ENCODE measurements around the gene DCPS. TPM values are rescaled to one million over a fixed set of nuclear protein-coding genes. Genes with fewer than 3 reads are reported as not detected.

The DCPS gene
- total and polyA plus RNA-seq, 2 of the 4 experiments (the other 2 are of a cell fraction): 19.7 to 34.8 TPM

GRCh38 chr11:126338346-126339055 is 34.6 kb downstream of the DCPS start:
- Histone ChIP-seq H4K5ac (ENCODE audit: low read depth, low read length) (no peak overlapping the region), H3K27me3 (ENCODE audit: control insufficient read depth, insufficient read depth, low read length) (no peaks in the 10 kb centered on the region), H3K4me2 (ENCODE audit: low read depth, low read length) (no peak overlapping the region), H3K18ac (ENCODE audit: low read depth, low read length) (no peak overlapping the region), H3K4ac (ENCODE audit: low read depth, low read length) (no peak overlapping the region), H2AK5ac (ENCODE audit: low read depth, low read length) (no peak overlapping the region), H4K91ac (ENCODE audit: insufficient read depth, low read depth, low read length) (no peak overlapping the region), H3K4me1 (ENCODE audit: control insufficient read depth, insufficient read depth, low read length) (peaks cover 14% of the 10 kb centered on the region), H2BK20ac (ENCODE audit: low read depth, low read length) (no peak overlapping the region), H2AFZ (replicated peaks; ENCODE audit: low read length, poor library complexity) (no peak overlapping the region), H3K23ac (ENCODE audit: low read depth, low read length) (no peak overlapping the region), H2BK5ac (ENCODE audit: low read depth, low read length, poor library complexity, severe bottlenecking) (no peak overlapping the region), H3K27ac (ENCODE audit: insufficient read depth, low read length) (no peak overlapping the region), H2AK9ac (replicated peaks; ENCODE audit: low read depth, low read length, poor library complexity) (no peak overlapping the region), H4K8ac (ENCODE audit: low read depth in 2 of 2, low read length in 2 of 2) (no peak overlapping the region), H2BK15ac (ENCODE audit: low read depth, low read length) (no peak overlapping the region), H2BK120ac (ENCODE audit: low read depth, low read length) (no peak overlapping the region), H3K14ac (replicated peaks; ENCODE audit: low read depth, low read length) (no peak overlapping the region), H3K56ac (ENCODE audit: extremely low read depth, insufficient read depth, low read length) (no peak overlapping the region), H3K4me3 (ENCODE audit: insufficient read depth, low read depth, low read length) (no peak overlapping the region), H3K9ac (ENCODE audit: low read depth, low read length) (no peak overlapping the region), H4K20me1 (ENCODE audit: insufficient read depth, low read length) (peaks cover 4% of the 10 kb centered on the region; the same call in 1 of the 2 replicates), H3K36me3 (ENCODE audit: control insufficient read depth, insufficient read depth, low read length) (peaks cover 8% of the 10 kb centered on the region; the same call in 1 of the 2 replicates), H3K9me1 (ENCODE audit: insufficient read depth, low read length) (peaks cover 24% of the 10 kb centered on the region), H3K79me1 (ENCODE audit: low read depth in 1 of 2, low read length in 2 of 2) (peaks cover 0 to 13% of the 10 kb centered on the region in 2 experiments; a peak in 1 of 4 replicates), H3K9me3 (ENCODE audit: control insufficient read depth, insufficient read depth, low read length) (no peaks in the 10 kb centered on the region)
- no TSS peak for BruUV-seq (replicated peaks)
- TF ChIP-seq SMC3 (IDR thresholded peaks at IDR 0.05; ENCODE audit: low read depth, low read length) (no peak), RFX5 (IDR thresholded peaks at IDR 0.05; ENCODE audit: low read depth, low read length) (no peak), MAFK (IDR thresholded peaks at IDR 0.05; ENCODE audit: low read depth, low read length) (no peak), MXI1 (IDR thresholded peaks at IDR 0.05; ENCODE audit: borderline replicate concordance, low read depth, low read length) (no peak), CEBPB (IDR thresholded peaks at IDR 0.05; ENCODE audit: low read depth, low read length) (no peak), BHLHE40 (IDR thresholded peaks at IDR 0.05; ENCODE audit: low read depth, low read length) (no peak), FOS (IDR thresholded peaks at IDR 0.05; ENCODE audit: low read depth, low read length) (no peak), MAZ (IDR thresholded peaks at IDR 0.05; ENCODE audit: borderline replicate concordance, low read depth, low read length) (no peak), RAD21 (IDR thresholded peaks at IDR 0.05; ENCODE audit: low read length) (no peak), RCOR1 (IDR thresholded peaks at IDR 0.05; ENCODE audit: insufficient replicate concordance, low read length) (no peak), CHD1 (IDR thresholded peaks at IDR 0.05; ENCODE audit: low read depth, low read length) (no peak), NFE2L2 (IDR thresholded peaks at IDR 0.05; ENCODE audit: low read depth, low read length) (no peak), POLR2A (IDR thresholded peaks at IDR 0.05; ENCODE audit: low read depth, low read length) (no peak)
- TF ChIP-seq, protein P1, sequence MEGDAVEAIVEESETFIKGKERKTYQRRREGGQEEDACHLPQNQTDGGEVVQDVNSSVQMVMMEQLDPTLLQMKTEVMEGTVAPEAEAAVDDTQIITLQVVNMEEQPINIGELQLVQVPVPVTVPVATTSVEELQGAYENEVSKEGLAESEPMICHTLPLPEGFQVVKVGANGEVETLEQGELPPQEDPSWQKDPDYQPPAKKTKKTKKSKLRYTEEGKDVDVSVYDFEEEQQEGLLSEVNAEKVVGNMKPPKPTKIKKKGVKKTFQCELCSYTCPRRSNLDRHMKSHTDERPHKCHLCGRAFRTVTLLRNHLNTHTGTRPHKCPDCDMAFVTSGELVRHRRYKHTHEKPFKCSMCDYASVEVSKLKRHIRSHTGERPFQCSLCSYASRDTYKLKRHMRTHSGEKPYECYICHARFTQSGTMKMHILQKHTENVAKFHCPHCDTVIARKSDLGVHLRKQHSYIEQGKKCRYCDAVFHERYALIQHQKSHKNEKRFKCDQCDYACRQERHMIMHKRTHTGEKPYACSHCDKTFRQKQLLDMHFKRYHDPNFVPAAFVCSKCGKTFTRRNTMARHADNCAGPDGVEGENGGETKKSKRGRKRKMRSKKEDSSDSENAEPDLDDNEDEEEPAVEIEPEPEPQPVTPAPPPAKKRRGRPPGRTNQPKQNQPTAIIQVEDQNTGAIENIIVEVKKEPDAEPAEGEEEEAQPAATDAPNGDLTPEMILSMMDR (conservative IDR thresholded peaks at IDR 0.05; ENCODE audit: low read depth, low read length): no peak
- TF ChIP-seq, protein P2, sequence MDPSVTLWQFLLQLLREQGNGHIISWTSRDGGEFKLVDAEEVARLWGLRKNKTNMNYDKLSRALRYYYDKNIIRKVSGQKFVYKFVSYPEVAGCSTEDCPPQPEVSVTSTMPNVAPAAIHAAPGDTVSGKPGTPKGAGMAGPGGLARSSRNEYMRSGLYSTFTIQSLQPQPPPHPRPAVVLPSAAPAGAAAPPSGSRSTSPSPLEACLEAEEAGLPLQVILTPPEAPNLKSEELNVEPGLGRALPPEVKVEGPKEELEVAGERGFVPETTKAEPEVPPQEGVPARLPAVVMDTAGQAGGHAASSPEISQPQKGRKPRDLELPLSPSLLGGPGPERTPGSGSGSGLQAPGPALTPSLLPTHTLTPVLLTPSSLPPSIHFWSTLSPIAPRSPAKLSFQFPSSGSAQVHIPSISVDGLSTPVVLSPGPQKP (IDR thresholded peaks at IDR 0.05; ENCODE audit: borderline replicate concordance, low read depth, low read length): no peak
- TF ChIP-seq, protein P3, sequence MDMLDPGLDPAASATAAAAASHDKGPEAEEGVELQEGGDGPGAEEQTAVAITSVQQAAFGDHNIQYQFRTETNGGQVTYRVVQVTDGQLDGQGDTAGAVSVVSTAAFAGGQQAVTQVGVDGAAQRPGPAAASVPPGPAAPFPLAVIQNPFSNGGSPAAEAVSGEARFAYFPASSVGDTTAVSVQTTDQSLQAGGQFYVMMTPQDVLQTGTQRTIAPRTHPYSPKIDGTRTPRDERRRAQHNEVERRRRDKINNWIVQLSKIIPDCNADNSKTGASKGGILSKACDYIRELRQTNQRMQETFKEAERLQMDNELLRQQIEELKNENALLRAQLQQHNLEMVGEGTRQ (IDR thresholded peaks at IDR 0.05; ENCODE audit: low read depth, low read length): no peak
- ChIA-PET POLR2A (ENCODE audit: unreplicated experiment) (no interaction called here), CTCF (no interaction called here)
- DNase-seq: no peak
- WGBS, 2 experiments (ENCODE audit: extremely low coverage in 2 of 2, insufficient read length in 1 of 2): 90% methylated on average over 2 of the region's 7 CpGs; no CpG with 5 or more reads in 1 of the 2 experiments
- intact Hi-C loops (cut with micrococcal nuclease) (no loop called here), in situ Hi-C loops (cut with MboI; ENCODE audit: low sequenced_read_pairs) (no loop called here), dilution Hi-C loops (cut with HindIII; ENCODE audit: low sequenced_read_pairs, unreplicated experiment) (no loop called here)
- no peak for ATAC-seq (ENCODE audit: low read depth)

Measured in IMR-90 (cell line).